ENCODE data around the gene IVD.
"Not testable (repeated sequence)": the region's sequence is repeated elsewhere in the genome, so short reads cannot be mapped to it uniquely, and the experiment has no call there.

IVD gene

DNA sequence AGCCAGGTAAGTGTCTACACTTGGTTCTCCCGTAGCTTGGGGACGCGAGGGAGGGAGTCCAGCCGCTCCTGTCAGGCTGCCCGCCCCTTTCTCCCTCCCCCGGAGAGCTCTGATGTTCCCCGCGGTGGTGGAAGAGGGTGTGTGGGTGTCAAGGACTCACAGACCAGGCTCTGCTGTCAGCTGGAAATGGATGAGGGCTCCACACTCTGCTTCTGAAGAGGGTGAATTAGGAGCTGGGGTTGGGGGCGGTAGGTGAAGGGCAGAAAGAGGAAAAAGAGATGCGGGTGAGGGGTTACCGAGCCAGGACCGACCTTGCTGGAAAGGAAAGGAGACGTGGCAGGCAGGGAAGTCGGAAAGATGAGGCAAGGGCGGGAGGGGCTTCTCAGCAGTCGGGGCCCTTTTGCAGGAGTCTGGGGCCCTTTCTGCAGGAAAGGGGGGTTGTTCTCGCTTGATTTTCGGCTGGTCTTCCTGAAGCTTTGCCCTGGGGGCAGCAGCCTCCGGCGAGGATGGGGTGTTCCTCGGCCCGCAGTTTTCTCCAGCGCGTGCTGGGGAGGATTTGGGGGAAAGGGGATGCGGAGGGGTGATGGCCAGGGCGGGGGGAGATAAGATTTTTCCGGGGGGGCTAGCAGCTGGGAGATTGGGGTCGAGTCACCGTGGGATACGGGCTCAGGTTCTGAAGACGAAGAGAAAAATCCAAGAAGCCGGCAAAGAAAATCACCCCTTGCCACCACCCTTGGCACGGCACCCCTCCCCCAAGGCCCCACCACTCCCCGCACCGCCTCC, 34.6 kb downstream of the IVD start:
- peak; percentile 56 for DNase-seq

DNA sequence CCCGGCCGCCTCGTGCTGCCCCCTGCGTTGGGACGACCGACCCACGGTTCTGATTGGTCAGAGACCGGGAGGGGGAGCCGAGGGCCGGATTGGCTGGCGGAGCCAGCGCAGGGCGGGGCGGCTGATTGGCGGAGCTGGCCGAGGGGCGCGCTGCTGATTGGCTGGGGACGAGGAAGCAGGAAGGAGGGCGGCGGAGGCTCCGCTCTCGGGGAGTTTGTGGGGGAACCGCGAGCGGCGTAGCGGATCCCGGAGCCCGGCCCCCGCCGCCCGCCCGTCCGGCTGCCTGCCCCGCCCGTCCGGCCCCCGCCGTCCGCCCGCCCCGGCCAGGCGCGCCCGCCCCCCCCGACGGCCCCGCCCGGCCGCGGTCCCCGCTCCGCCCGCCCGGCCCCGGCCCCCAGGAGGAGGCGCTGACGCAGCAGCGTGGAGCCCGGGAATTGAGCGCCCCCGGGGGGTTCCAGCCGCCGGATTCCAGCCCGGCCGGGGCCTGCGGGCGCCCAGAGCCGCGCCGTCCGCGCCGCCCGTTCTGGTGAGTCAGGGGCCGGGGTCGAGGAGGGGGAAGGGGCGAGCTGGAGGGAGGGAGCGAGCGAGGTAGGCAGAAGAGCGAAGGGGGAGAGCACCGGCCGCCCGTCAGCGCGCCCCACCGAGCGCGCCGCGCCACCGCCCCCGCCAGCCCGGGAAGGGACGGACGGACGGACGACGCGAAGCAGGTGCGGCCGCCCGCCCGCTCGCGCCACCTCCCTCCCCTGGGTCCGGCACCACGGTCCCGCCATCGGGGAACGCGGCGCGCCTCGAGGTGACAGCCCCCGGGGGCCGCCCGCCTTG, 35.4 kb downstream of the IVD start, which contains the start of gene BAHD1:
BAHD1 (plus strand) TSS at position 211 of the 822 bp plus-strand sequence. CDS start 17,512 bp downstream, outside the sequence.
- DNase-seq = peak; percentile 95

DNA sequence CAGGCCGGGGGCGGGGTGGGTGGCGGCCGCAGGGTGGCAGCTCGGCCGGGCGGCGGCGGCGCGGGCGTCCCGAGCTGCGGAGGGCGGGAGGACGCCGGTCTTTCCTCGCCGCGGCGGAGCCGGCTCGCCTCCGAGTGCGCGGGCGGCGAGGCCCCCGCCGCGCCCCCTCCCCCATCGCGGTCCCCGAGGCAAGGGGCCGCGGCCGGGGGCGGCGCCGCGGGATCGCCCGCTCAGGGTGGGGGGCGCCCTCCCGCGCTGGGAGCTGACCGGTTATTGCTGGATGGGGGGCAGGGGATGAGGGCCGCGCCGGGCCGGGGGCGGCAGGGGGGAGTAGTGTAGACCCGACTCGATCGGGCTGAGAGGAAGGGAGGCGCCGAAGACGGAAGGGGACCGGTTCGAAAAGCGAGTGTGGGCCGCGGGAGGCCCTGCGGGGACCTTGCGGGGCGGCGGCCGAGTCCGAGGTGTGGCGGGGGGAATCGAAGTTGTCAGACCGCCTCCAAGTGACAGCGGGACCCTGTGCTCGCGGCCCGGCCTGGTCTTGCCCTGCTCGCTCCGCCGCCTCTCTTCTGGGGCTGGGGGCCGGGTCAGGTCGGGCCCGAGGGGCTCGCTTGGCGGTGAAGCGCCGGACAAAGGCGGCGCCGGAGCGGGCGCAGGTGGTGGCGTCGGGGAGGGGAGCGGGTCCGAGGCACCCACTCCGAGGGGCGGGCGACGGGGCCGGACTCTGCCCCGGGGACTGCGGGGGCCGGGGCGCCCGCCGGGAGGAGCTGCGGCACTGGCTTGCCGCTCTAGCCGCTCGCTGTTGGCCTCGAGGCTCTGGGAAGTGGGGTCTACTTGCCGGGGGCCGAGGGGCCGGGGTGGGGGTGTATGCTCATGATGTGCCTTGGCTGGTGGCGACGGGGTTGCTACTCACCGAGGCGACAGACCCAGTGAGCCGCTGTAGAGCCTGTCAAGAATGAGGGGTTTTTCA, 36.3 kb downstream of the IVD start:
- DNase-seq = no peak

DNA sequence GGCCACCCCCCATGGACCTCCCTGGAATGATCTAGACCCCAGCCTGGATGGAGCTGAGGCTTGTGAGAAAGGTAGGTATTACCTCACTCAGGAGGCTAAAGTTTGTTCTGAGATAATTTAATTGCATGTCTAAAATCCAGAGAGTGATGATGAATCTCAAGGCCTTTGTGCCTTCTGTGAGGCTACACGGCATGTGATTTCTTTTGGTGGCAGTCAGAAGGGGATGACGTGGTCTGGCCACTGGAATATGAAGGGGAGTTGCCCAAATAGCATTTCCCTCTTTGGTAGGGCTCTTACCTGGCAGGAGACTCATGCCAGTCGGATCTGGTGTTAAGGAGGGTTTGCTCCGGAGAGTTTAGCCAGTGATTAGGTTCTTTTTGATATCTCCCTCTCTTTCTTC, 37.7 kb downstream of the IVD start:
- DNase-seq = no peak

DNA sequence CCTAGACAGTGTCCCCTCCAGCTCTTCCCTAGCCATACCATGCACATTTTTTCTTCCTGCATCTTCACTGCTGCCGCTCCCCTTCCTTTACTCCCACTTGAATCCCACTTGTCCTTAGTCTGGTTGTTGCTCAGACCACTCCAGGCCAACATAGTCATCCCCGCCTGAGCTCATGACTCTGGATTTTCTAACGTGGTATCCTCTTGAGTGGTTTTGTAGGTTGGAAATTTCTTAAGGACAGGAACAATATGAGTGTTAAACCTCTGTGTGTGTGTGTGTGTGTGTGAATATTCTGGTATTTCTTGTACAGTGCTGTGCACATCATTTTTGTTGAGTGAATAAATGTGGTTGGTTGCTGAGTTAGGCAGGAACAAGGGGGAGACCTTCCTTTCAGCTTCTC, 38.3 kb downstream of the IVD start:
- DNase-seq = no peak

DNA sequence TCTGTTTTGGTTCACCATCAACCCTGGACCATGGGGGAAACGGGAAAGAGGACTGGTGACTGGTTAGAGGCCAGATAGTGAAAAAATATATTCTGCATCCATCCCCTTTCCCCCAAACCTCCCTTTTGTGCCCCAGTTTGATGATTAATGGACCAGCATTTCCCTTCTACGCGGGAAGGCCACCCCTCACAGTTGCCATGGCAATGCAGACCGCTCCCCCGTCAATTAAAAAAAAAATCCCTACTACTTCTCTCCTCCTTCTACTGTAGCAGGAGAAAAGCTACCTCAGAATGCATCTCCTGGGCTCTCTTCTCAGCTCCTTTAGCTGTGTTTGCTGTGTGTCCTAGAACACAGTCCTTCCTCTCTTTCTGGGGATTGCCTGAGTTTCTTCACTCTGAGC, 39.1 kb downstream of the IVD start:
- no peak for DNase-seq

DNA sequence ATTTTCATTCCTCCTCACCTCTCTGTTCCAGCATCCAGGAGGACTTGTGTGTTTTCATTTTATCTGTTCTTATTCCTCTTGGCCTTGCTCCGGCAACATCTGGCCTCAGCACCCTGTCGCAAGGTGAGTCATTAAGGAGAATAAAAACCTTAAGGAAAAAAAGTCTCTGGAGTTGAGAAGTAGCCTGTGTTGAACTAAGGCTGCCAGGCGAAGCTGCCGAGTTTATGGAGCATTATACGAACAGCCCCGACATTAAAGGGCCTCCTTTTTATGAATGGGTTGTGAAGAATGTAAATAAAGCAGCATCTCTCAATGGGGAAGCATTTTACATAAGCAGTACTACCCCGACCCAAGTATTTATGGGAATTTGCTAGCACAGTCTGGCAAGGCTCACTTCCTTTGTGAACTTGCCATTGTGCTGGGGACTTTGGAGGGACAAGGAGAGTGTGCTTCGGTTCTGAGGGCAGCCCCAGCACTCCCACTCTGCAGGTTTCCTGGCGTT, 39.9 kb downstream of the IVD start:
- DNase-seq = peak; percentile 51

DNA sequence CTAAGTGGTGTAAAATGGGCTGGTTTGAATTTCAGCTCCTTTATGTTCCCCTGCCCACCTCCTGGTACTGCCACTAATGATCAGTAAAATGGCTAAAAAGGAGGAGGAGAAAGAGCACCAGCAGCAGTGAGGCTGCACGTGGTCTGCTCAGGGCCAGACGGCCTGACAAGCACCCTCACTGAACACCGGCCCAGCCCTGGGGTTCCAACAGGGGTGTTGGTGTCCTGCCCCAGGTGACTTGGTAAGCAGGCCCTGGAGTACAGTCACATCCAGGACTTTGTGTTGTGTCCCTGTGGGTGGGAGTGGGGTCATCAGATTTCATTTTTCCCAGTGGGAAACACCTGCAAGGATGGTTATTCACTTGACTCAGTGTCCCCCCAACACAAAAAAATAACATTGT, 40.5 kb downstream of the IVD start:
- no peak for DNase-seq

DNA sequence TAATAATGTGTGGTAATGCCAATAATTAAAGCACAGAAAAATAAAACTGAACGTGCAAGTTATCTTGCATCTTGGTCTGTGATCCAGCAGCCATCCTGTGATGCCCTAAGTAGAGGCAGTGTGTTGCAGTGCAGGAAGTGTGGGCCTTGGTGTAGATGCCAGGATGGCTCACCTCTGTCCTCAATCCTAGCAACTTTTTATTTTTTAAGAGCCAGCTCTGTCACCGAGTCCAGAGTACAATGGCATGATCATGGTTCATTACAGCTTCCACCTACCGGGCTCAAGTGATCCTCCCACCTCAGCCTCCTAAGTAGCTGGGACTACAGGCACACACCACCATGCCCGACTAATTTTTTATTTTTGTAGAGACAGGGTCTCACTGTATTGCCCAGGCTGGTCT, 42.8 kb downstream of the IVD start:
- DNase-seq = no peak

DNA sequence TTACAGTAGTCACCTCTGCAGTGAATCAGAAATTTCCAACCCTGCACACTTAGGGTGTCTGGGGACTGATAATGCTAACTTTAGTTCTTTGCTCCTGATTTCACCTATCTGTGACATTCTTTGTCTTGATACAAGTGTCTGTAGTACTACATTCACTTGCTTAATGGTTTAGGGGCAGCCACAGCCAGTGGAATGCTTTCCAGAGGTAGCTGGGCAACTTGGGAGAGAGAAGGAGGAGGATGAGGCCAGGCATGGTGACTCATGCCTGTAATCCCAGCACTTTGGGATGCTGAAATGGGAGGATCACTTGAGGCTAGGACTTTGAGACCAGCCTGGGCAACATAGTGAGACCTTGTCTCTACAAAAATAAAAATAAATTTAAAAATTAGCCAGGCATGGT, 43.7 kb downstream of the IVD start:
- DNase-seq = peak; percentile 69

DNA sequence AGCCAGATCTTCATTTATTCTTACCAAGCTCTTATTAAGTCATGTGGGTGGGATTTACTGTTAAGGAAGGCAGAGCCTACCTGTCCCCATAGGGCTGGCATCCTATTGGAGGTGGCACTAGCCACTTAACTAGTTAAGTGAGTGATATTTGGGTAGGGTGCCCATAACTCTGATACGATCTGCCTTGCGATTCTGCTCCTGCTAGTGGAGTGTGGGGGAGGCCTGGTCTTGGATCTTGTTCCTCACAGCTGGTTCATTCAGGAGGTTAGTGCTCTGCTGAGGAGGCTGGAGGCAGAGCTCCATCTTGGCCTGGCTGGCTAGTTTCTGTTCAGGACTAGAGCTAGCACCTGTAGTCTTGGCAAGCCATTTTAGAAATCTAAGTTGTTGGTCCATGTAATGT, 44.5 kb downstream of the IVD start:
- no peak for DNase-seq

DNA sequence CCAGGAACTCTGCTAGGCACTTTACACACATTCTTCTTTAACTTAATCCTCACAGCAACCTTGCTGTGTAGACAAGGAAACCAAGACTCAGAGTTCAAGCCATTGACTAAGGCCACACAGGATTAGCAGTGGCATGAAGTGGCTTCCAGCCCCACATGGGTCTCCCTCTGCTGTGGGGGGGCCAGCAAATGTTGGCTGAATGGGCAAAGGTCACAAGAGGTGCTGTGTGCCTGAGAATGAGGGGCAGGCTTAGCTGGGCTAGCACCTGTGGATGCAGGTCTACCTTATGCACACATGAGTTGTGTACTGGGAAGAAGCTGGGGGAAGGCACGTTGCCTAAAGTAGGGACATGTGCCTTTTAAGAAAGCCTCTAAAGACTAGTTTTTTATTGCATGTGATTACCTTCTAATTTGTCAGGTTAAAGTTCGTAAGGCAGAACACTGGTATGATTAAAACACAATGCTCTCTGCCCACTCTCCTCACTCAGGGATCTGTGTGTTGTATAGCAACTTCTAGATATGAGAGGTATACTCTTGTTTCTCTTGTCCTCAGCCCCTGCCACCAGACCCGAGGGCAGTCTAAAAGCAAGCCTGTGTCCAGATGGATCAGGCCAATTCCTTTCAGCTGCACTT, 46.0 kb downstream of the IVD start:
- no peak for DNase-seq

DNA sequence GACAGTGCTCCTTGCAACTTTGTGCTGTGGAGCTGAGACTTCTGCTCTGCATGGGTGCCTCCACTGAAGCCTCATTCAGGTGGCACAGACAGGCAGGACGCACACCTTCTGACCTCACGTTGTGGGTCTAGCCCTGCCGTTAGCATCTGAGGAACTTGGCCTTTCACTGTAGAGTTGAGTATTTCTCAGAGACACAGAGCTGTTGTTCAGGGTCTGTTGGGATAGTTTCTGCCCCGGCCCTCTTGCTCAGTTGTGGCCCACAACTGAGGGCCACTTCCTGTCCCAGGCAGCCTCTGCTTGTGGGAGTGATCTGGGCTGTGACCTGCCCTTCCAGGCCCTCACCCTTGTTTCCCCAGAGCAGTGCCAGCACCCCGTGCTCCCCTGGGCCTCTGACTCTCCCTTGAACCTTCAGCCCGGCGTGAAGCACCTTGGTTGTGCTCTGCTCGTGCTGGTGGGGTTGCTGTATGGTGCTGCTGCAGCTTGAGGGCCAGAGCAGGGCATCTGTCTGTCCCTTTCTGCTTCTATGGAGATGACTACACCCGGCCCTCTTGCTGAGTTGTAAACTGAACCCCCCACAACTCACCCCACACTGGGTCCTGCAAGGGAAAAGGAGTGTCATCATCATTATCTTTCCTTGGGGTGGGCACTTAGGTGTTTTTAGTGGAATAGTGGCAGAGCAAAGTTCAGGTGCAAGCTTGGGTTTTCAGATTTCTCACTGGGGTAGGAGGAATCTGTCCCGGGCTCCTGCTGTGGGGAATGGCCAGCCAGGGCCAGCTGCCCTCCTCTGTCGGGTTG, 46.9 kb downstream of the IVD start:
- DNase-seq = no peak

DNA sequence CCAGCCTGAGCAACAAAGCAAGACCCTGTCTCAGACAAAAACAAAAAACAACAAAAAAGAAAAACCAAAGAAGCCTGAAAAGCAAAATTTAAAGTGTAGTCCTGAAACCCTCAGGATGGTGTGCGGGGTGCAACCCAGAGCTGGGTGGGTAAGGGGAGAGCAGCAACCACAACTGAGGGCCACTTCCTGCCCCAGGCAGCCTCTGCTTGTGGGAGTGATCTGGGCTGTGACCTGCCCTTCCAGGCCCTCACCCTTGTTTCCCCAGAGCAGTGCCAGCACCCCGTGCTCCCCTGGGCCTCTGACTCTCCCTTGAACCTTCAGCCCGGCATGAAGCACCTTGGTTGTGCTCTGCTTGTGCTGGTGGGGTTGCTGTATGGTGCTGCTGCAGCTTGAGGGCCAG, 48.3 kb downstream of the IVD start:
- not testable (repeated sequence) for DNase-seq

DNA sequence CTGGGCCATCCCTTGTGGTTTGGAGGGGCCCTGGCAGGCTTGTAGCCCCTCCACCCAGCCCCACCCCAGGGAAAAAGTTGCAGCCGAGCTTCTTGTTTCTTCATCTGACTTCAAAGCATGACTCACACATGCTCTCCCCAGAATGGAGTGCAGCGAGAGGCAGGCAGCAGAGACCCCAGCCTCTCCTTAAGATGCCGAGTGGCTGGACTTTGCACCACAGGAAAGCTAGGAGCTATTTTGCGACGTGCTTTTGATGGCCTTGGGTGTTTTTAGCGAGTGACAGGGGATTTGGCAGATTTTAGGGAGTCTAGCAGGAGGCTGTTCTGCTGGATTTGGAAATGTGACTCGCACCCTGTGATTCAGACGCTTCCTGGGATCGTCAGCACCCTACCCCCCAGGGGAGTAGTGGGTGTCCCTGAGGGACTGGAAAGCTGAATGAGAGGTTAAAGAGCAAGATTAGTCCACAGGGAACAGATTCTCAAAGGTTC, 49.4 kb downstream of the IVD start:
- peak; percentile 74 for DNase-seq

DNA sequence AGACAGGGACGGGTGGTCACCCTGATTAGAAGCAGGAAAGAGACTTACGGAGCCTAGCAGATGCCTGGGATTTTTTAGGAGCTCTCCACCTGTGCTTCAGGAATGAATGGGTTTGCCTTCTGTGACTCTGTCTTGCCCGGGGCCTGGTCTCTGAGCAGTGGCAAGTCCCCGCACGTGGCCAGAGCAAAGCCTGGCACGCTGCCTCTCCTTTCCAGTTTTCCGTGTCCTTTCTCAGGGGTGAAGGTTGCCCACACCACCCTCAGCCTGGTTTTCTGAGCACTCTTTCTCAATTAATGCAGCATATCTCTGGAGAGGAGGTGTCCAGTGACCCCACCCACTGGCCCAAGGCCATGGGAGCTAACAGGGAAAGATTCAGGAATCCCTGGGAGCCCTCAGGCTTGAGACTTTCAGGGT, 50.7 kb downstream of the IVD start:
- DNase-seq = no peak

DNA sequence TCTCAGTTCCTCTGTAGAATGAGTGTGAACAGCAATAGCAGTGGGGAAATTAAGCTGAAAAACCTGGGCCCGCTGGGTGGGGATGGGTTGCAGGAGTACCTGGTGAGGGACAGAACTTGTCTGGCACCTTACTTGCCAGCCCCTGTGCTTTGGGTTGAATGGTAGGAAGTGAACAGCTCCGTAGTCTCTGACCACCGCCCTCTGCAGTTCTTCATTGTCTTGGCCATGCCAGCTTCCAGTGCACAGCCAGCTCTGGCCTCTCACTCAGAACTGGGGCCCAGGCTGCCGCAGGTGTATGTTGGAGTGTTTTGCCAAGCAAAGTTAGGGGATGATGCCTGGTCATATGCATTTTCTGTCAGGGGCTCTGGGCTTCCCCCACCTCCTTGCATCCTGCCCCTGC, 51.1 kb downstream of the IVD start:
- no peak for DNase-seq

DNA sequence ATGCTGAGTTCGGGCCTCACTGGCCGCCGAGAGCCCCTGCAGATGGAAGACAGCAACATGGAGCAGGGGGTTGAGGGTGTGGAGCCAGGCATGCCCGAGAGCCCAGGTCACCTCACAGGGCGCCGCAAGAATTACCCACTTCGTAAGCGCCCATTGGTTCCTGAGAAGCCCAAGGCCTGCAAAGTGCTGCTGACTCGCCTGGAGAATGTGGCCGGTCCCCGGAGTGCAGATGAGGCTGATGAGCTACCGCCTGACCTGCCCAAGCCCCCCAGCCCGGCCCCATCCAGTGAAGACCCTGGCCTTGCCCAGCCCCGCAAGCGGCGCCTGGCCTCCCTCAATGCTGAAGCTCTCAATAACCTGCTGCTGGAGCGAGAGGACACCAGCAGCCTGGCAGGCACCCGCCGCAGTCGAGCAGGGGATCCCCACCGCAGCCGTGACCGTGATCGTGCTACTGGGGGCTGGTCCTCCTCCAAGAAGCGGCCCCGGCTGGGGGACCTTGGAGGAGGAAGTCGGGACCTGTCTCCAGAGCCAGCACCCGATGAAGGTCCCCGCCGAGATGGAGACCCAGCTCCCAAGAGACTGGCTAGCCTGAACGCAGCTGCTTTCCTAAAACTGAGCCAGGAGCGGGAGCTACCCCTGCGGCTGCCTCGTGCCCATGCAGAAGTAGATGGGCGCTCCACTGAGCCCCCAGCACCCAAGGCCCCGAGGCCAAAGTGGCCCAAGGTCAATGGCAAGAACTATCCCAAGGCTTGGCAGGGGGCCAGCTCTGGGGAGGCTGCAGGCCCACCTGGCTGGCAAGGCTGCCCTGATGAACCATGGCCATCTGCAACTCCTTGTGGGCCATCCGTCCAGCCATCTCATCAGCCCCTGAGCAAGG, 53.1 kb downstream of the IVD start:
- DNase-seq = no peak

DNA sequence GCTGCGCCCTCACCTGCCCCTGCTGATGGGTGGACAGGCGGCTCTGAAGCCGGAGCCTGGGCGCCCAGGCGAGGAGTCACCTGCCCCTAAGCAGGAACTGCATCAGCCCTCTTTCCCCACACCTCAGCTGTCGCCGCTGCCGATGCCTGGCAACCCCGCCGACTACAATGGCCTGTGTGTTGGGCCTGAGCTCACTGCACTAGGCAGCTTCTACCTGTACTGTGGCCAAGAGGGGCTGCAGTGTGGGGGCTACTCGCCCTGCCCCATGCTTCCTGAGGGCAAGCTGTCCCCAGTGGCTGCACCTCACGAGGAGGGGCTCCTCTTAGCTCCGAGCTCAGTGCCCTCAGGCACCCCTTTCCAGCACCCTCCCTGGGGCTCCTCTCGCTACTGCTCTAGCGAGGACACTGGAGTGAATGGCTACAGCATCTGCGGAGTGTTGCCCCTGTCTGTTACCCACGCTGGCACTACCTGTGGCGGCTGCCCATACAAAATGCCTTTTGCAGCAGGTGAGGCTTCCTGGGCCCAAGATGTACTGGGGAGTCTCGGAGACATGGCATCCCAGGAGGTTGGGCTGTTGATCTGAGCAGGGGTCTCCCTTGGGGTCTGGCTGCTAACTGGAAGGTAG, 53.9 kb downstream of the IVD start:
- no peak for DNase-seq

DNA sequence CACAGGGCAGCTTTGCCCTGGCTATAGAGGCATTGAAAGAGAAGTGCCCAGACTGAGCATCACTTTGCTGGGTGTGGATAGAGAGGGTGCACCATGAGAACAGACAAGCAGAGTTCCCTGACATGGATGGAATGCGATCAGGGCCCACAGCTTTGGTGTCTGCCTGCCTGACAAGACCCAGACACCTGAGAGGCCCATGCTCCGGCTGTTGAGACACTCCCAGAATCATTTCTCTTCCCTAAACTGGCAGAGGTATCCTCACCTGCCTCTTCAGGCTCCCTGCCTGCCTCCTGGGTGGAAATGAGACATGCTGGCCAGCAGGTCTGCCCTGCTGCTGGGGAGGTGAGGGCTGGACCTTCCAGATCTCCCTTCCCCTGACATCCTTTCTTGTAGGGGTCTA, 54.8 kb downstream of the IVD start:
- no peak for DNase-seq
